B cell (primary cell): ENCODE data around the gene IARS1.

ENCODE experiments used
- CTCF ChIP-seq: fragments of 200-600 bp; IDR thresholded peaks from one replicate; pipeline ENCODE4 v1.8.0; 2022; ENCODE audit warnings: antibody characterized with exemption, mild to moderate bottlenecking
- EZH2 ChIP-seq: IDR thresholded peaks from 2 replicates; pipeline ENCODE4 v1.6.1; 2012; ENCODE audit warnings: borderline replicate concordance, low read depth, mild to moderate bottlenecking, moderate library complexity, low read length; ENCODE audit not compliant: insufficient read depth, poor library complexity, severe bottlenecking

GRCh38 chr9:92295240-92295790 is 1.8 kb upstream of the IARS1 start:
- no peak for TF ChIP-seq CTCF
- no peak for TF ChIP-seq EZH2
